Stimulated activated naive B cell treated with anti-CD40 and anti-IgM and Interleukin-4, amounts not matched to agents 10 μg/mL and 1 μg/mL and 100 μg/mL, for 72 hours (primary cell): Measurements from ENCODE around the gene HSPG2.
"Not testable (repeated sequence)": the region's sequence is repeated elsewhere in the genome, so short reads cannot be mapped to it uniquely, and the experiment has no call there.

Source experiments
- ATAC-seq, 2 donors: fragments of 150-1000 bp; cut with Tn5 transposase; replicated peaks; 2 replicates each; pipeline ENCODE4 v1.10.0; 2021; ENCODE audit warnings: moderate library complexity in 1 of 2
- DNase-seq: peaks from one replicate; pipeline ENCODE4 v3.0.0; 2021
- H3K27ac Mint-ChIP-seq: one replicate; pipeline ENCODE4 v1.8.0; 2022; ENCODE audit warnings: mild to moderate bottlenecking, mixed read lengths
- H3K27me3 Mint-ChIP-seq, 2 donors: one replicate each; pipeline ENCODE4 v1.8.0; 2022; ENCODE audit warnings: mixed read lengths in 2 of 2
- H3K36me3 Mint-ChIP-seq, 2 donors: one replicate each; pipeline ENCODE4 v1.8.0; 2022; ENCODE audit warnings: mixed read lengths in 2 of 2, mild to moderate bottlenecking in 1 of 2
- H3K4me1 Mint-ChIP-seq, 2 donors: one replicate each; pipeline ENCODE4 v1.8.0; 2022; ENCODE audit warnings: mixed read lengths in 2 of 2, mild to moderate bottlenecking in 1 of 2
- H3K4me3 Mint-ChIP-seq, 2 donors: one replicate each; pipeline ENCODE4 v1.8.0; 2022; ENCODE audit warnings: mild to moderate bottlenecking in 2 of 2, mixed read lengths in 2 of 2, moderate library complexity in 1 of 2
- H3K9me3 Mint-ChIP-seq, 2 donors: one replicate each; pipeline ENCODE4 v1.8.0; 2022; ENCODE audit warnings: mixed read lengths in 2 of 2, mild to moderate bottlenecking in 1 of 2

Gene HSPG2

GRCh38 chr1:21967216-21967615 lies 30.1 kb upstream of the HSPG2 start:
- H3K4me3 Mint-ChIP-seq, H3K36me3 Mint-ChIP-seq, DNase-seq, ATAC-seq, H3K27ac Mint-ChIP-seq, H3K9me3 Mint-ChIP-seq, H3K4me1 Mint-ChIP-seq: not testable (repeated sequence)
- H3K27me3 Mint-ChIP-seq: peaks cover 14 to 20% of the 10 kb centered on the region in 2 donors

GRCh38 chr1:21966247-21967000 lies 29.3 kb upstream of the HSPG2 start:
- peaks cover 14 to 20% of the 10 kb centered on the region in 2 donors for H3K27me3 Mint-ChIP-seq
- H3K9me3 Mint-ChIP-seq: no peaks in the 10 kb centered on the region
- H3K4me1 Mint-ChIP-seq: peaks cover 5 to 7% of the 10 kb centered on the region in 2 donors
- H3K36me3 Mint-ChIP-seq: no peaks in the 10 kb centered on the region
- ATAC-seq (no peak), DNase-seq (no peak)
- no peak overlapping the region for H3K27ac Mint-ChIP-seq
- no peak overlapping the region for H3K4me3 Mint-ChIP-seq

GRCh38 chr1:21963477-21964217 lies 26.5 kb upstream of the HSPG2 start:
- no peaks in the 10 kb centered on the region for H3K9me3 Mint-ChIP-seq
- H3K27ac Mint-ChIP-seq: peak overlapping the region; percentile 68
- no peaks in the 10 kb centered on the region for H3K36me3 Mint-ChIP-seq
- peaks cover 14 to 23% of the 10 kb centered on the region in 2 donors for H3K27me3 Mint-ChIP-seq
- peak; percentile 95 to 98 for ATAC-seq
- peak; percentile 70 for DNase-seq
- peaks cover 5 to 7% of the 10 kb centered on the region in 2 donors for H3K4me1 Mint-ChIP-seq
- no peak overlapping the region for H3K4me3 Mint-ChIP-seq

GRCh38 chr1:21961799-21962198 lies 24.7 kb upstream of the HSPG2 start:
- no peak overlapping the region for H3K4me3 Mint-ChIP-seq
- no peak for DNase-seq
- H3K9me3 Mint-ChIP-seq: no peaks in the 10 kb centered on the region
- ATAC-seq: no peak
- no peak overlapping the region for H3K27ac Mint-ChIP-seq
- no peaks in the 10 kb centered on the region for H3K36me3 Mint-ChIP-seq
- H3K4me1 Mint-ChIP-seq: peaks cover 10 to 24% of the 10 kb centered on the region in 2 donors
- peaks cover 20 to 37% of the 10 kb centered on the region in 2 donors for H3K27me3 Mint-ChIP-seq

GRCh38 chr1:21961337-21961736 lies 24.2 kb upstream of the HSPG2 start:
- H3K4me3 Mint-ChIP-seq: no peak overlapping the region
- ATAC-seq (no peak), DNase-seq (no peak)
- H3K27me3 Mint-ChIP-seq: peaks cover 22 to 39% of the 10 kb centered on the region in 2 donors
- H3K9me3 Mint-ChIP-seq: no peaks in the 10 kb centered on the region
- H3K36me3 Mint-ChIP-seq: no peaks in the 10 kb centered on the region
- peaks cover 10 to 27% of the 10 kb centered on the region in 2 donors for H3K4me1 Mint-ChIP-seq
- no peak overlapping the region for H3K27ac Mint-ChIP-seq

- Mint-ChIP-seq H3K27ac (no peak overlapping the region), H3K36me3 (no peaks in the 10 kb centered on the region), H3K4me3 (no peak overlapping the region), H3K4me1 (peaks cover 3 to 21% of the 10 kb centered on the region in 2 donors), H3K27me3 (peaks cover 11 to 26% of the 10 kb centered on the region in 2 donors), H3K9me3 (no peaks in the 10 kb centered on the region)
- DNase-seq (no peak), ATAC-seq (peak; percentile 38 to 48)
These were observed 19.8 kb upstream of the HSPG2 start for GRCh38 chr1:21956720-21957552.

GRCh38 chr1:21955501-21956281 lies 18.6 kb upstream of the HSPG2 start:
- H3K36me3 Mint-ChIP-seq: no peaks in the 10 kb centered on the region

GRCh38 chr1:21955058-21955457 lies 17.9 kb upstream of the HSPG2 start:
- H3K27me3 Mint-ChIP-seq: peaks cover 11 to 26% of the 10 kb centered on the region in 2 donors
- DNase-seq: no peak

More at GRCh38 chr1:21955501-21956281, 18.6 kb upstream of the HSPG2 start:
- H3K4me1 Mint-ChIP-seq: peaks cover 3 to 21% of the 10 kb centered on the region in 2 donors
- no peak for ATAC-seq
- no peak overlapping the region for H3K4me3 Mint-ChIP-seq
- H3K27ac Mint-ChIP-seq: peak overlapping the region; percentile 25
- no peak for DNase-seq
- peaks cover 11 to 26% of the 10 kb centered on the region in 2 donors for H3K27me3 Mint-ChIP-seq
- H3K9me3 Mint-ChIP-seq: no peaks in the 10 kb centered on the region

GRCh38 chr1:21952786-21953520 lies 15.8 kb upstream of the HSPG2 start:
- peaks cover 3 to 14% of the 10 kb centered on the region in 2 donors for H3K4me1 Mint-ChIP-seq
- no peak overlapping the region for H3K27ac Mint-ChIP-seq
- ATAC-seq (no peak), DNase-seq (no peak)
- H3K27me3 Mint-ChIP-seq: peaks cover 5 to 13% of the 10 kb centered on the region in 2 donors
- H3K9me3 Mint-ChIP-seq: no peaks in the 10 kb centered on the region
- H3K4me3 Mint-ChIP-seq: no peak overlapping the region
- no peaks in the 10 kb centered on the region for H3K36me3 Mint-ChIP-seq

More at GRCh38 chr1:21955058-21955457, 17.9 kb upstream of the HSPG2 start:
- H3K4me1 Mint-ChIP-seq: peaks cover 3 to 21% of the 10 kb centered on the region in 2 donors
- no peak overlapping the region for H3K4me3 Mint-ChIP-seq
- H3K9me3 Mint-ChIP-seq: no peaks in the 10 kb centered on the region
- ATAC-seq: no peak
- no peak overlapping the region for H3K27ac Mint-ChIP-seq
- no peaks in the 10 kb centered on the region for H3K36me3 Mint-ChIP-seq

- no peaks in the 10 kb centered on the region for H3K27me3 Mint-ChIP-seq
- no peak overlapping the region for H3K4me3 Mint-ChIP-seq
- H3K9me3 Mint-ChIP-seq: no peaks in the 10 kb centered on the region
- ATAC-seq (no peak), DNase-seq (no peak)
- no peaks in the 10 kb centered on the region for H3K4me1 Mint-ChIP-seq
- no peak overlapping the region for H3K27ac Mint-ChIP-seq
- H3K36me3 Mint-ChIP-seq: no peaks in the 10 kb centered on the region
These were observed 14.2 kb upstream of the HSPG2 start for GRCh38 chr1:21951226-21951870.

- Mint-ChIP-seq H3K36me3 (no peaks in the 10 kb centered on the region), H3K9me3 (no peaks in the 10 kb centered on the region), H3K27ac (no peak overlapping the region), H3K4me1 (no peaks in the 10 kb centered on the region), H3K4me3 (no peak overlapping the region), H3K27me3 (no peaks in the 10 kb centered on the region)
- no peak for DNase-seq
- ATAC-seq: no peak
These were observed 13.6 kb upstream of the HSPG2 start for GRCh38 chr1:21950734-21951133.

- H3K36me3 Mint-ChIP-seq: no peaks in the 10 kb centered on the region
- H3K27me3 Mint-ChIP-seq: no peaks in the 10 kb centered on the region
- no peak overlapping the region for H3K27ac Mint-ChIP-seq
- H3K4me1 Mint-ChIP-seq: no peaks in the 10 kb centered on the region
- H3K4me3 Mint-ChIP-seq: no peak overlapping the region
- no peak for DNase-seq
- H3K9me3 Mint-ChIP-seq: no peaks in the 10 kb centered on the region
- no peak for ATAC-seq
These were observed 9.9 kb upstream of the HSPG2 start for GRCh38 chr1:21946836-21947587.
